HUES6 (cell line): ENCODE results near the gene CLSTN2.

ENCODE experiments used
- H3K27ac ChIP-seq: 2 replicates; pipeline ENCODE4 v1.7.0; 2013; ENCODE audit warnings: low read depth, mild to moderate bottlenecking, low read length, inconsistent platforms
- H3K27me3 ChIP-seq: 2 replicates; pipeline ENCODE4 v1.6.1; 2013; ENCODE audit warnings: low read length; ENCODE audit not compliant: control insufficient read depth, insufficient read depth
- H3K36me3 ChIP-seq: 2 replicates; pipeline ENCODE4 v1.6.1; 2013; ENCODE audit warnings: low read length; ENCODE audit not compliant: control insufficient read depth, insufficient read depth
- H3K4me1 ChIP-seq: 2 replicates; pipeline ENCODE4 v1.6.1; 2013; ENCODE audit warnings: low read length; ENCODE audit not compliant: control insufficient read depth, insufficient read depth
- H3K4me3 ChIP-seq: 2 replicates; pipeline ENCODE4 v1.5.1; 2013; ENCODE audit warnings: low read depth, low read length
- H3K9ac ChIP-seq: one replicate; pipeline ENCODE4 v1.6.1; 2013; ENCODE audit warnings: mild to moderate bottlenecking, low read length
- H3K9me3 ChIP-seq: 2 replicates; pipeline ENCODE4 v1.6.1; 2013; ENCODE audit warnings: low read depth, low read length; ENCODE audit not compliant: control insufficient read depth, insufficient read depth

Gene CLSTN2

DNA sequence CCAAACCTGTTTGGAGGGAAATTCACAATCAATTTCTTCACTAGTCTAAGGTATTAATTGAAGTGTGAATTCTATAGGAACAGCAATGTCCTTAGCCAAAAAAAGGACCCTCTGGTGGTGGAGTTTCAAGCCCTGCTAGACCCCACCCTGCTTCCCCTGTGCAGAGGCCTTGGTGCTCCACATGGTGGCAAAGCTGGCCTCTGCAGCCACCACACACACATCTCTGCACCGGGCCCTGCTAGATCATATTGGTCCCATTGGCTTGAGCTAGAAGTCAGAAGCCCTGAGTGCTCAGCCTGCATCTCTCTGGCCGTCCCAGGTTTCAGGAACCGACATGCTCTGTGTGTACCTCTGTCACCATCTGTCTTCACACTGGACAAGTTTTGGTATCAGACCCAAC lies 522.0 kb downstream of the CLSTN2 start:
- H3K9ac ChIP-seq, result no peak overlapping the region
- H3K27me3 ChIP-seq, result no peaks in the 10 kb centered on the region; the same call in 1 of the 2 replicates
- no peaks in the 10 kb centered on the region for H3K9me3 ChIP-seq
- no peaks in the 10 kb centered on the region for H3K4me1 ChIP-seq
- no peaks in the 10 kb centered on the region for H3K36me3 ChIP-seq
- H3K4me3 ChIP-seq, result no peak overlapping the region
- no peak overlapping the region for H3K27ac ChIP-seq

DNA sequence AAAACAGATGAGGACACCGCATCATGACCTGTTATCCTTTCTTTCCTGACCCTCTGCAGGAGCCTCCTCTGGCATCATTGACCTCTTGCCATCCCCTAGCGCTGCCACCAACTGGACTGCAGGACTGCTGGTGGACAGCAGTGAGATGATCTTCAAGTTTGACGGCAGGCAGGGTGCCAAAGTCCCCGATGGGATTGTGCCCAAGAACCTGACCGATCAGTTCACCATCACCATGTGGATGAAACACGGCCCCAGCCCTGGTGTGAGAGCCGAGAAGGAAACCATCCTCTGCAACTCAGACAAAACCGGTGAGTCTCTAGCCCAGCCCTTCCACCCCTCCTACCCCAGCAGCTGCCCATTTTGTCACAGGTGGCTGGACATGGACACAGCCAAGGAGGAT lies 524.5 kb downstream of the CLSTN2 start:
- Histone ChIP-seq H3K36me3 (no peaks in the 10 kb centered on the region), H3K4me3 (no peak overlapping the region), H3K27ac (no peak overlapping the region), H3K9me3 (no peaks in the 10 kb centered on the region), H3K4me1 (no peaks in the 10 kb centered on the region), H3K27me3 (no peaks in the 10 kb centered on the region; the same call in 1 of the 2 replicates), H3K9ac (no peak overlapping the region)

DNA sequence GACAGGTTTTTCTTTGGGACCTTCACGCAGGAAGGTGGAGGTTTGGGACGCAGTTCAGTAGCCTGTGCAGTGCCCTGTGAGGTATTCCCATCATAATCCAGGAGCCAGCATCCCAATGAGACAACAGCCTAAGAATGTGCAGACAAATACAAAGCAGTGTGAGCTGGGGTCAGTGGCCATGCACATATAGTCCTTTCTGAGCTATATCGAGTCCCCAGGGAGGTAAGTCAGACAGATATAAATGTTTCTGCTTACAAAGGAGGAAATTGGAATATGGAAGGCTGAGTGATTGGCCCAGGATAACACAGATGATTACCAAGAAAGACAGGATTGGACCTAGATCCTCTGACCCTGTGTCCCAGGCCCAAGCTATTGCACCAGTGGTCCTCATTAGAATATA lies 526.3 kb downstream of the CLSTN2 start:
- Histone ChIP-seq H3K9me3 (no peaks in the 10 kb centered on the region), H3K4me1 (no peaks in the 10 kb centered on the region), H3K4me3 (no peak overlapping the region), H3K27me3 (no peaks in the 10 kb centered on the region; the same call in 1 of the 2 replicates), H3K27ac (no peak overlapping the region), H3K9ac (no peak overlapping the region), H3K36me3 (no peaks in the 10 kb centered on the region)

DNA sequence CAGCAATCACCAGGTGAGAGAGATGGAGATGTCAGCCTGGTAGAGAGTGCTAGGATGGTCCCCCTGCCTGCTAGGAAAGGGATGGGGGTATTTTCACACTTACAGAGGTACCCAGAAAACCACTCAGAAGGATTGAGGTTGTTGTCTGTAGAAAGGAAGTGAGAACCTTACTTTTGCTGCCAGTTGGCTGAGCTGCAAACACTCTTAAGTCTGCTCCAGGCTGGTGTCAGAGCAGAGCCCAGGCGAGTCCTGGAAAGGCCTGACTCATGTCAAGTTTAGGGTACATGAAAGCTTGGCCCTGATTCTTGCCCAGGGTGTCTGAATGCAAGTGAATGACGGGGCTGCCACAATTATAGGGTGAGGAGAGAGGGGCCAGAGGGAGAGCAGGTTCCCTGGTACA lies 528.4 kb downstream of the CLSTN2 start:
- Histone ChIP-seq H3K27me3 (no peaks in the 10 kb centered on the region; the same call in 1 of the 2 replicates), H3K9me3 (no peaks in the 10 kb centered on the region), H3K27ac (no peak overlapping the region), H3K36me3 (no peaks in the 10 kb centered on the region), H3K4me3 (no peak overlapping the region), H3K4me1 (peaks cover 2% of the 10 kb centered on the region; the same call in 1 of the 2 replicates), H3K9ac (no peak overlapping the region)

DNA sequence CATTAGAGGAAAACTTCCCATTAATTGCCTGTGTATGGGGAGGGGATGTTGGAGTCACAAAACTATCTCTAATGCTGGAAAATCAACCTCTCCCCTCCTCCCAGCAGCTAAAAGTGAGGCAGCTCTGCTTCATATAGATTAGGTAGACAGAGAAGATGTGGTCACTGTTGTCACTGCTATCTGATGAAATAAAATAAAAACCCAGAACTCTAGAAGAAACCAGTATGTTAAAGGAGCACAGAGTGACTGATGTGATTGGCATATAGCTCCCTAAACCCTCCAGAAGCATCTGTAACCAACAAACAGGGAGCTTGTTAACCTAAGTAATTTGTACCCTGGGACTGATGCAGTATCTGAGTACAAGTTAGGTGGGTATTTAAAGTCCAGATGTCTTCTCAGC lies 531.0 kb downstream of the CLSTN2 start:
- Histone ChIP-seq H3K9me3 (no peaks in the 10 kb centered on the region), H3K27me3 (no peaks in the 10 kb centered on the region; the same call in 1 of the 2 replicates), H3K9ac (no peak overlapping the region), H3K27ac (no peak overlapping the region), H3K36me3 (no peaks in the 10 kb centered on the region), H3K4me3 (no peak overlapping the region), H3K4me1 (peaks cover 14% of the 10 kb centered on the region)

DNA sequence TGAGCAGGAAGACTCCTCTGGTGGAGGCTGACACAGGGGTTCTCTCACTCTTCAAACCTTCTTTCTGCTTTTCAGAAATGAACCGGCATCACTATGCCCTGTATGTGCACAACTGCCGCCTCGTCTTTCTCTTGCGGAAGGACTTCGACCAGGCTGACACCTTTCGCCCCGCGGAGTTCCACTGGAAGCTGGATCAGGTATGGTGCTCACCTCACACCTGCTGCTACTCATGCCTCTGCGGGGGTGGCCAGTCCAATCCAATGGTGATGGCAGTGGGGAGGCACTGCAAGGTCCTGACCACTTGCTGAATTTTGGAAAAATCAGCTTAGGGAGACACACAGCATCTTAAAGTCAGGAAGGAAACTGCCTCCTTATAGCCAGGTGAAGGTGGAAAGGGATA lies 531.5 kb downstream of the CLSTN2 start:
- H3K9me3 ChIP-seq, result no peaks in the 10 kb centered on the region
- H3K27me3 ChIP-seq, result no peaks in the 10 kb centered on the region; the same call in 1 of the 2 replicates
- H3K36me3 ChIP-seq, result no peaks in the 10 kb centered on the region
- H3K4me3 ChIP-seq, result no peak overlapping the region
- no peak overlapping the region for H3K27ac ChIP-seq
- peaks cover 14% of the 10 kb centered on the region for H3K4me1 ChIP-seq
- no peak overlapping the region for H3K9ac ChIP-seq

DNA sequence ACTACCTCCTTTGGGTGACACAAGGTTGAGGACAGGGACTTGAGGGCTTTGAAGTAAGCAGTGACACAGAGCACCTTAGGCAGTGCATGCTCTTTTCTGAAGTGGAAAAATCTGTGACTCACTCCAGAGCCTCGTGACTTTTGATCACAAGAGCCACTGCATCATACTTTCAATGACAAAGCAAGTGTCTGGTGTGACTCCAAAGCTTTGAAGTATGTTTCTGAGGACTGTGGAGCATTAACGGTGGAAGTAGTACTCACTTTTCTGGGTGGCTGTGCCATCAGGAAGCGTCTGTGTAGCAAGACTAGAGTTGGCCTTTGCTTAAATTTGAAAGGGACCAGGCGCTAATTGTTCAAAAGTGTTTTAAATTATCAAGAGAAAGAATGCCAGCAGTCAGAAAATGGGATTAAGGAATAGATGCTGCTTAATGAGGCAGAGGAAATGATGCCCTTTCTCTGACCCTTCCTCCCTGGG lies 532.2 kb downstream of the CLSTN2 start:
- Histone ChIP-seq H3K27me3 (no peaks in the 10 kb centered on the region; the same call in 1 of the 2 replicates), H3K4me1 (peaks cover 14% of the 10 kb centered on the region), H3K36me3 (no peaks in the 10 kb centered on the region), H3K9me3 (no peaks in the 10 kb centered on the region), H3K4me3 (no peak overlapping the region), H3K27ac (no peak overlapping the region), H3K9ac (no peak overlapping the region)

DNA sequence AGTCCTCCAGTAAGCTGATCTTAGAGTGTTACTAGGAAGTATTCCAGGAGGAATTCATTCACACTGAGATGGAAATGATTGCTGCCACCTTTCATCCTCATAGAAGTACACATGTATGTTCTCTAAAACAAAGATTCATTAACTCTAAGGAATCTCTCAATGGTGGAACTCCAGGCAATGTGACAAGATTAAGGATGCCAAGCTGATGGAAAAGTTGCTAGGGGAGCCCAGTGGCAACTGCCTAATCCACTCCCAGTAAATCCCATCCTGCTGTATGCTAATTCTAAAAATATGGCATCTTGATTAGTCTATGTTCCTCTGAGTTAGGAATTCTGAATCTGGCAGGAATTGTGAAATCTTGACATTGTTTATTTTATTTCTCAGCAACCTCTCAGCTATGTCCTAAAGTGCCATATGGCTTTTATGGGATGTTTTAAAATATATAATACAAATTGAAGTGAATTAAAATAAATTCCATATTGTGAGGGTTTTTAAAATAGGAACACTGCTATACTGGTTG lies 532.9 kb downstream of the CLSTN2 start:
- Histone ChIP-seq H3K27ac (no peak overlapping the region), H3K4me1 (peaks cover 14% of the 10 kb centered on the region), H3K9me3 (no peaks in the 10 kb centered on the region), H3K36me3 (no peaks in the 10 kb centered on the region), H3K9ac (no peak overlapping the region), H3K4me3 (no peak overlapping the region), H3K27me3 (no peaks in the 10 kb centered on the region; the same call in 1 of the 2 replicates)

DNA sequence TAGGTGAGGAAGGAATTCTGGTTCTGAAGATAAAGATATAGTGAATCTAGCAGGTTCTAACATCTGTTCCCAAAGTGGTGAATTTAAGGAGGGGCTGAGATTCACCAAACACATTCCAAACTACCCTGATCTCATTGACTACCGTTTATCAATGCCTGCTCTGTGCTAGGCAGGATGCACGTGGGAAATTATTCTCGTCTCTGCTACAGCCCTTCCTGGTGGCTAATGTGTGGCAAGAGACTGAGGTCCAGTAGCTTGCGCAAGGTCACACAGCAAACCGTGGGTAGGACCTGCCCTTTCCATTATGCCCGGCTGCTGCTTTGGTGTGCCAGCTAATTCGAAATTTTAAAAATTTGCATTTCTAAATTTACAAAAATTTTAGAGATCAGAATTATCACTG lies 533.4 kb downstream of the CLSTN2 start:
- Histone ChIP-seq H3K9ac (no peak overlapping the region), H3K27me3 (no peaks in the 10 kb centered on the region; the same call in 1 of the 2 replicates), H3K4me1 (peaks cover 14% of the 10 kb centered on the region), H3K9me3 (no peaks in the 10 kb centered on the region), H3K4me3 (no peak overlapping the region), H3K27ac (no peak overlapping the region), H3K36me3 (no peaks in the 10 kb centered on the region)

DNA sequence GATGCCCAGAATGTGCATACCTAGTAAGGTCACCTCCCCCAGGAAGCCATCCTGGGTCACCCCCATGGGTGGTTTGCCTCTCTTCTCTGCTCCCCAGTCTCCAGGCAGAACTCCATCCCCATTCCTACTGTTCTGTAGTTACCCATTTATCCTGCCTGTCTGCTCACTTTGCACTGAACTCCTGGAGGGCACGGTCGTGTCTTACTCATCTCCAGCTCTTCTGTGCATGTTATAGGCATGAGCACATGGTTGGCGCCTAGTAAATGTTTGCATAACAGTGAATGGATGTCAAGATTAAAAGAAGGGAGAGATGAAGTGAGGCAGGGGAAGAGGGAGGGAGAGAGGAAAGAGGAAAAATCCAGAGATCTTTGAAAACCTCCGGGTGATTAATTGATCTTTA lies 534.5 kb downstream of the CLSTN2 start:
- no peak overlapping the region for H3K27ac ChIP-seq
- H3K4me3 ChIP-seq, result no peak overlapping the region
- H3K4me1 ChIP-seq, result peaks cover 14% of the 10 kb centered on the region
- H3K9ac ChIP-seq, result no peak overlapping the region
- H3K9me3 ChIP-seq, result no peaks in the 10 kb centered on the region
- no peaks in the 10 kb centered on the region for H3K36me3 ChIP-seq
- no peaks in the 10 kb centered on the region for H3K27me3 ChIP-seq

DNA sequence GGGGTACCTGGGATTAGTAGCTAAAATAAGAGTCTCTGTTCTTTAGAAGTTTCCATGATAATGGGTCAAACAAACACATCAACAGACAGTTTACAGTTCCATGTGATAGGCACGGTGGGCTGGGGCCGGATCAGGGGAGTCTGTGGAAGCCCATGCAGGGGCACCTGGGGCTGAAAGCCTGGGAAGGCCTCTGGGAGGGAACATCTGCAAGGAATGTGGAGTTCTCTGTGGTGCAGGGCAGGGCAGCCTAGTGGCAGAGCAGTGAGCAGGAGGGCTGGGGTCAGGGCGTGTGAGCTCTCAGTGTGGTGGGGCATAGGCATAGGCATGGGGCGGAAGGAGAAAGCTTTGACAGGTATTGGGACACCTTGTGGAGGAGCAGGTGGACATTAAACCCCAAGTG lies 535.2 kb downstream of the CLSTN2 start:
- no peaks in the 10 kb centered on the region for H3K9me3 ChIP-seq
- H3K36me3 ChIP-seq, result no peaks in the 10 kb centered on the region
- no peak overlapping the region for H3K4me3 ChIP-seq
- H3K4me1 ChIP-seq, result peaks cover 14% of the 10 kb centered on the region
- no peak overlapping the region for H3K9ac ChIP-seq
- no peak overlapping the region for H3K27ac ChIP-seq
- no peaks in the 10 kb centered on the region for H3K27me3 ChIP-seq
